ENCODE results near the gene DMBX1. TPM values are rescaled to one million over a fixed set of nuclear protein-coding genes. Genes with fewer than 3 reads are reported as not detected.

DMBX1 gene
- polyA plus RNA-seq, 2 of the 4 experiments (the other 2 are of a cell fraction): 0.44 to 2.2 TPM

- no peaks in the 10 kb centered on the region for H3K9me3 ChIP-seq
- ATAC-seq (no peak), DNase-seq (ENCODE audit: low read depth in 1 of 2, low spot score in 1 of 2) (no peak), FAIRE-seq (no peak)
- no peak overlapping the region for H3K27ac ChIP-seq
- ChIA-PET POLR2A (no interaction called here), CTCF (interaction anchor here (0.7 to 1.4 kb wide), 3 partner anchors 10 to 72 kb away, joined by 3 to 8 read pairs (median 4); no protein-coding TSS in a partner anchor)
- no peak overlapping the region for H3K4me2 ChIP-seq
- 67% methylated on average over 3 of the region's 5 CpGs for WGBS (ENCODE audit: missing lambda C conversion rate)
- H3K4me1 ChIP-seq: no peaks in the 10 kb centered on the region
- TF ChIP-seq TP53 (CRISPR knock-in tag; IDR thresholded peaks at IDR 0.05) (no peak), JUN (IDR thresholded peaks at IDR 0.05) (no peak), MAFK (IDR thresholded peaks at IDR 0.05; ENCODE audit: partially characterized antibody) (no peak), CBX2 (IDR thresholded peaks at IDR 0.05; ENCODE audit: borderline replicate concordance, low read depth) (no peak), REST (IDR thresholded peaks at IDR 0.05) (no peak)
- no peak overlapping the region for H3K4me3 ChIP-seq
These were observed 33.1 kb upstream of the DMBX1 start for GRCh38 chr1:46456411-46456963.

- TF ChIP-seq MYC (IDR thresholded peaks at IDR 0.05; ENCODE audit: borderline replicate concordance, low read length): no peak
- no peak for TF ChIP-seq RFX5 (IDR thresholded peaks at IDR 0.05)
- no peak for TF ChIP-seq CEBPB (IDR thresholded peaks at IDR 0.05)
- TF ChIP-seq RAD21 (conservative IDR thresholded peaks at IDR 0.05 in 1 of 2, IDR thresholded peaks at IDR 0.05 in 1 of 2): no peak
- TF ChIP-seq RCOR1 (IDR thresholded peaks at IDR 0.05; ENCODE audit: low read depth, low read length): no peak
- no peak for TF ChIP-seq CBX2 (IDR thresholded peaks at IDR 0.05; ENCODE audit: borderline replicate concordance, low read depth)
- no peak for TF ChIP-seq JUNB (IDR thresholded peaks at IDR 0.05)
- no peak for TF ChIP-seq PBX3 (IDR thresholded peaks at IDR 0.05)
- no peak for TF ChIP-seq ZFP36 (IDR thresholded peaks at IDR 0.05; ENCODE audit: borderline replicate concordance, partially characterized antibody)
- Histone ChIP-seq H3K4me3 (no peak overlapping the region), H3K4me1 (no peaks in the 10 kb centered on the region), H3K27ac (no peak overlapping the region), H3K9me3 (no peaks in the 10 kb centered on the region), H3K4me2 (no peak overlapping the region)
- FAIRE-seq (no peak), DNase-seq (ENCODE audit: low read depth in 1 of 2, low spot score in 1 of 2) (no peak), ATAC-seq (no peak)
- CTCF ChIA-PET: interaction anchor here (1.0 to 1.8 kb wide), 2 partner anchors 10 to 15 kb away, joined by 7 read pairs; no protein-coding TSS in a partner anchor
- POLR2A ChIA-PET: no interaction called here
- WGBS (ENCODE audit: missing lambda C conversion rate): 63% methylated on average over 6 of the region's 6 CpGs
These were observed 32.5 kb upstream of the DMBX1 start for GRCh38 chr1:46457178-46457577.

- no peak overlapping the region for H3K4me3 ChIP-seq
- TF ChIP-seq NFE2L2 (conservative IDR thresholded peaks at IDR 0.05; ENCODE audit: low read length) (no peak), EHMT2 (IDR thresholded peaks at IDR 0.05; ENCODE audit: low read depth) (no peak), ZFP36 (IDR thresholded peaks at IDR 0.05; ENCODE audit: borderline replicate concordance, partially characterized antibody) (no peak), HDAC2 (IDR thresholded peaks at IDR 0.05) (no peak), KDM5A (IDR thresholded peaks at IDR 0.05) (no peak)
- H3K9me3 ChIP-seq: no peaks in the 10 kb centered on the region
- no peaks in the 10 kb centered on the region for H3K4me1 ChIP-seq
- ATAC-seq (no peak), DNase-seq (ENCODE audit: low read depth in 1 of 2, low spot score in 1 of 2) (no peak), FAIRE-seq (no peak)
- ChIA-PET CTCF (interaction anchor here (1.0 to 1.8 kb wide), 5 partner anchors 11 to 90 kb away, joined by 3 to 7 read pairs (median 4); no protein-coding TSS in a partner anchor), POLR2A (no interaction called here)
- no peak overlapping the region for H3K4me2 ChIP-seq
- 27% methylated on average over 2 of the region's 4 CpGs for WGBS (ENCODE audit: missing lambda C conversion rate)
- no peak overlapping the region for H3K27ac ChIP-seq
These were observed 31.4 kb upstream of the DMBX1 start for GRCh38 chr1:46458190-46458589.

All from A549 (cell line).